MCF 10A (cell line): ENCODE results near the gene DEFB108B. TPM values are rescaled to one million over a fixed set of nuclear protein-coding genes. Genes with fewer than 3 reads are reported as not detected.
"Not testable (repeated sequence)": the region's sequence is repeated elsewhere in the genome, so short reads cannot be mapped to it uniquely, and the experiment has no call there.

Experiments used
- BruUV-seq: library from RNA; stranded (reverse); fragments of 400-500 nt; replicated peaks from 2 replicates; lab custom pipeline; 2021; lab: Mats Ljungman, UMichigan
- CTCF ChIA-PET: fragments of 300-600 bp; sonication (Branson Sonifier 250); formaldehyde crosslinking; extraction: SDS; loops from one replicate; lab custom pipeline; 2021; ENCODE audit warnings: antibody characterized with exemption, inconsistent platforms; lab: Yijun Ruan, JAX
- POLR2A ChIA-PET: fragments of 300-600, 350-650 bp; sonication (Branson Sonifier 250); formaldehyde crosslinking; extraction: SDS; loops from one replicate; lab custom pipeline; 2020; ENCODE audit warnings: antibody characterized with exemption, inconsistent platforms; lab: Yijun Ruan, JAX
- DNase-seq: peaks from one replicate; pipeline ENCODE4 v3.0.0-alpha.2; 2018; ENCODE audit not compliant: unreplicated experiment
- H3K27ac Mint-ChIP-seq: one replicate; pipeline ENCODE4 v1.8.0; 2022; ENCODE audit warnings: mild to moderate bottlenecking, low read depth, mixed read lengths; ENCODE audit not compliant: unreplicated experiment
- H3K27me3 Mint-ChIP-seq: one replicate; pipeline ENCODE4 v1.8.0; 2022; ENCODE audit warnings: mixed read lengths; ENCODE audit not compliant: insufficient read depth, unreplicated experiment
- H3K36me3 Mint-ChIP-seq: one replicate; pipeline ENCODE4 v1.8.0; 2022; ENCODE audit warnings: mild to moderate bottlenecking, moderate library complexity, mixed read lengths; ENCODE audit not compliant: insufficient read depth, unreplicated experiment
- H3K4me1 Mint-ChIP-seq: one replicate; pipeline ENCODE4 v1.8.0; 2022; ENCODE audit warnings: mixed read lengths; ENCODE audit not compliant: insufficient read depth, unreplicated experiment
- H3K4me3 Mint-ChIP-seq: one replicate; pipeline ENCODE4 v1.8.0; 2022; ENCODE audit warnings: mild to moderate bottlenecking, moderate library complexity, mixed read lengths; ENCODE audit not compliant: unreplicated experiment
- H3K9me3 Mint-ChIP-seq: one replicate; pipeline ENCODE4 v1.8.0; 2022; ENCODE audit warnings: mixed read lengths; ENCODE audit not compliant: unreplicated experiment
- intact Hi-C: fragments of 100-400 bp; cut with micrococcal nuclease; formaldehyde crosslinking; loops from 2 replicates; pipeline ENCODE4 v1.14.1; 2022
- total RNA-seq: library from RNA; stranded (reverse); gene quantifications from 2 replicates; pipeline ENCODE4 v1.2.3, GENCODE V29; 2022
- TF ChIP-seq, protein P1 (sequence below): fragments of 200-600 bp; IDR thresholded peaks from one replicate; pipeline ENCODE4 v1.8.0; 2022; ENCODE audit warnings: antibody characterized with exemption, mild to moderate bottlenecking; ENCODE audit not compliant: unreplicated experiment

DEFB108B gene
- total RNA-seq, 1 experiment from 2014 or later = not detected

DNA sequence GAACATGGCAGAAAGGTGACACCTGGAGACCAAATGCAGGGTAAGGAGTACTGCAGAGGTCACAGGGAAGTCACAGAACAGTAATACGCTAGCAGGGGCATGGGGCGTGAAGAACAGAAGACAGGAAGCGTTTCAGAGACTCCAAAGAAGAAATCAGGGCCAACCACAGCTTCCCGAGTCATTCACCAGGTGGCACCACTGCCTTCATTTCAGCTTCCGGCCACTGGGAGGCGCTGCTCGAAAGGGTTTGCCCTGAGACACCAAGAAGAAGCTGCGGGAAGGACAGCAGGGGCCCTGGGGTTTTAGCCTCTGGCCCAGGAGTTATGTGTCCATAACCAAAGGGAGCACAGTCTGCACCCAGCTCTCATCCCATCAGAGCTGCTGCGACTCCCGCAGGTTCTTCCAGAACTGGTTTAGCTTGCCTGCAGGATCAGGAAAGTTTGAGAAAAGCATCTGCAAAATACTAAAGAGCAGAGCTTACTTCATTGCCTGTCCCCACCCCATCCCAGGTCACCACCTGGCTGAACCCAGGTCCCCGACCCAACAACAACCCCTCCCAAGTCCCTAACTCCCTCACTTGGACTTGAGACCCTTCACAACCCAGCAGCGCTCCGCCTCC is 32.6 kb upstream of the DEFB108B start:
- intact Hi-C loops, BruUV-seq, H3K9me3 Mint-ChIP-seq, H3K27ac Mint-ChIP-seq, H3K36me3 Mint-ChIP-seq, H3K4me3 Mint-ChIP-seq, POLR2A ChIA-PET, H3K4me1 Mint-ChIP-seq, H3K27me3 Mint-ChIP-seq: not testable (repeated sequence)
- peak; percentile 80 for DNase-seq
- CTCF ChIA-PET = interaction anchor here (0.6 to 0.7 kb wide), 3 partner anchors 11 to 575 kb away, joined by 3 to 4 read pairs (median 3); no protein-coding TSS in a partner anchor
- TF ChIP-seq, protein P1, sequence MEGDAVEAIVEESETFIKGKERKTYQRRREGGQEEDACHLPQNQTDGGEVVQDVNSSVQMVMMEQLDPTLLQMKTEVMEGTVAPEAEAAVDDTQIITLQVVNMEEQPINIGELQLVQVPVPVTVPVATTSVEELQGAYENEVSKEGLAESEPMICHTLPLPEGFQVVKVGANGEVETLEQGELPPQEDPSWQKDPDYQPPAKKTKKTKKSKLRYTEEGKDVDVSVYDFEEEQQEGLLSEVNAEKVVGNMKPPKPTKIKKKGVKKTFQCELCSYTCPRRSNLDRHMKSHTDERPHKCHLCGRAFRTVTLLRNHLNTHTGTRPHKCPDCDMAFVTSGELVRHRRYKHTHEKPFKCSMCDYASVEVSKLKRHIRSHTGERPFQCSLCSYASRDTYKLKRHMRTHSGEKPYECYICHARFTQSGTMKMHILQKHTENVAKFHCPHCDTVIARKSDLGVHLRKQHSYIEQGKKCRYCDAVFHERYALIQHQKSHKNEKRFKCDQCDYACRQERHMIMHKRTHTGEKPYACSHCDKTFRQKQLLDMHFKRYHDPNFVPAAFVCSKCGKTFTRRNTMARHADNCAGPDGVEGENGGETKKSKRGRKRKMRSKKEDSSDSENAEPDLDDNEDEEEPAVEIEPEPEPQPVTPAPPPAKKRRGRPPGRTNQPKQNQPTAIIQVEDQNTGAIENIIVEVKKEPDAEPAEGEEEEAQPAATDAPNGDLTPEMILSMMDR = peak; percentile 89

DNA sequence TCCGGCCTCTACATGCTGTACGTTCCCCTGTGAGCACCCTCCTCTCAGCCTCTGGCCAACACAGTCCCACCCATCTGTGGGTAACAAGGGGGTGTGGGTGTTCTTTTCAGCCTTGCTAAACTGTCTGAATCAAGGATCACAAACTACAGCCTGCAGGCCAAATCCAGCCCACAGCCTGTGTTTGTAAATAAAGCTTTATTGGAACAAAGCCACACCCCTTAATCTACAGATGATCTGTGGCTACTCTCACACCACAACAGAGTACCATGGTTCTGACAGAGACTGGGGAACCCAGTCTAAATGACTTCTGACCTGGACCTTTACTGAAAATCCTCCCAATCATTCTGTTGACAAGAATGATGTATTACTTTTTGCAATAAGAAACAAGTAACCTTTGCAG is 32.0 kb upstream of the DEFB108B start:
- H3K4me3 Mint-ChIP-seq, H3K27ac Mint-ChIP-seq, POLR2A ChIA-PET, H3K9me3 Mint-ChIP-seq, BruUV-seq, intact Hi-C loops, DNase-seq, H3K4me1 Mint-ChIP-seq, H3K36me3 Mint-ChIP-seq, H3K27me3 Mint-ChIP-seq: not testable (repeated sequence)
- CTCF ChIA-PET = interaction anchor here (0.6 kb wide), 1 partner anchor 68 kb away, joined by 3 read pairs; no protein-coding TSS in a partner anchor

DNA sequence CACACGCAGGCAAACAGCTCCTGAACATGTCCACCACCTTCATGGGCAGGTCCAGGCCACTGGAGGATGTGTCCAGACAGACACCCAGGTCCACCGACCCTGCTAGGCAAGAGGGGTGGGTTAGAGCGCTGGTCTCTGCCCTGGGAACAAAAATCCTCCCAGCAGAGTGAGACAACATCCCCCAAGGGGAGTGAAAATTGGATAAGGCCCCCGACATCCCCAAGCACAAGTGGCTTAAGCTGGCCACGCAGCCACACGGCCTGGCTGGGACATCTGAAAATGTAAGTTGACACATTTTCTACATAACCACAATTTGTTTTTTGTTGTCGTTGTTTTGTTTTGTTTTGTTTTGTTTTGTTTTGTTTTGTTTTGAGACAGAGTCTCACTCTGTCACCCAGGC is 30.1 kb upstream of the DEFB108B start:
- H3K9me3 Mint-ChIP-seq, H3K27ac Mint-ChIP-seq, H3K4me3 Mint-ChIP-seq, POLR2A ChIA-PET, H3K36me3 Mint-ChIP-seq, H3K27me3 Mint-ChIP-seq, intact Hi-C loops, BruUV-seq, H3K4me1 Mint-ChIP-seq, DNase-seq, CTCF ChIA-PET: not testable (repeated sequence)

- DNase-seq, H3K4me1 Mint-ChIP-seq, H3K27ac Mint-ChIP-seq, H3K9me3 Mint-ChIP-seq, POLR2A ChIA-PET, H3K36me3 Mint-ChIP-seq, CTCF ChIA-PET, BruUV-seq, intact Hi-C loops, H3K27me3 Mint-ChIP-seq, H3K4me3 Mint-ChIP-seq: not testable (repeated sequence)
Measured at GRCh38 chr11:71804158-71804947, 28.6 kb upstream of the DEFB108B start.

DNA sequence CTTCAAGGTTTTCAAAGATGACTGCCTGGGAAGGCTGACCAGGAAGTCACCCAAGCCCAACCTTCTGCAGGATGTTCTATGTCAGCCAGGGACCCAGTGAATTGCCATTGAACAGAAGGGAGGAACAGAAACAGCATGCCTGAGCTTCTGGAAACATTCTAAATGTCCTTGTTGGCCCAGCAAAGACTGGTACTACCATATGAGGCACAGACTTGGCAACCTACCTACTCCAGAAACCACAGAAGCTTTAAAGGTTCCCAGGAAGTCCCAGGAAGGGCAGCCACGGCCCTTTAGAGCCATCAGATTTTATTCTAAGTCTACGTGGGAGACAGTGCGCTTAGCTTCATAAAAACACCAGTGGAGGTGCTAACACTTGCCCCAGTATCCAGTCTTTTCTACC is 20.5 kb upstream of the DEFB108B start:
- H3K27ac Mint-ChIP-seq, H3K27me3 Mint-ChIP-seq, BruUV-seq, H3K9me3 Mint-ChIP-seq, H3K36me3 Mint-ChIP-seq, intact Hi-C loops, POLR2A ChIA-PET: not testable (repeated sequence)
- peak; percentile 11 for DNase-seq
- peaks cover 11% of the 10 kb centered on the region for H3K4me1 Mint-ChIP-seq
- H3K4me3 Mint-ChIP-seq = peak overlapping the region; percentile 58
- CTCF ChIA-PET = interaction anchor here (0.5 to 1.6 kb wide), 3 partner anchors 18 to 1743 kb away, joined by 3 to 10 read pairs (median 4); no protein-coding TSS in a partner anchor
